GM18502 (cell line): Measurements from ENCODE around the gene CMSS1.

Experiments used
- ATAC-seq: cut with Tn5 transposase; IDR thresholded peaks from one replicate; pipeline ENCODE4 v1.9.1; 2021; ENCODE audit warnings: mild to moderate bottlenecking; ENCODE audit not compliant: unreplicated experiment, poor library complexity

Gene CMSS1

GRCh38 chr3:99972380-99973104 is 154.9 kb downstream of the CMSS1 start:
- no peak for ATAC-seq

- ATAC-seq, result no peak
Measured at GRCh38 chr3:99974989-99975388, 157.3 kb downstream of the CMSS1 start.

- no peak for ATAC-seq
Measured at GRCh38 chr3:99976584-99976983, 158.9 kb downstream of the CMSS1 start.

- ATAC-seq, result no peak
Measured at GRCh38 chr3:99978221-99978620, 160.6 kb downstream of the CMSS1 start.

- ATAC-seq, result no peak
Measured at GRCh38 chr3:99980606-99981005, 162.9 kb downstream of the CMSS1 start.

- no peak for ATAC-seq
Measured at GRCh38 chr3:99981138-99981537, 163.5 kb downstream of the CMSS1 start.

GRCh38 chr3:99982650-99983049 is 165.0 kb downstream of the CMSS1 start:
- no peak for ATAC-seq

GRCh38 chr3:99984139-99984538 is 166.5 kb downstream of the CMSS1 start:
- no peak for ATAC-seq

- ATAC-seq, result no peak
Measured at GRCh38 chr3:99984668-99985067, 167.0 kb downstream of the CMSS1 start.

- ATAC-seq, result no peak
Measured at GRCh38 chr3:99990179-99990578, 172.5 kb downstream of the CMSS1 start.

GRCh38 chr3:99997293-99997692 is 179.6 kb downstream of the CMSS1 start:
- ATAC-seq, result no peak

GRCh38 chr3:99999536-99999935 is 181.9 kb downstream of the CMSS1 start:
- no peak for ATAC-seq

- ATAC-seq, result no peak
Measured at GRCh38 chr3:100001083-100001482, 183.4 kb downstream of the CMSS1 start.

- no peak for ATAC-seq
Measured at GRCh38 chr3:100001526-100002270, 184.0 kb downstream of the CMSS1 start.

GRCh38 chr3:100002599-100003350 is 185.1 kb downstream of the CMSS1 start:
- ATAC-seq, result no peak

GRCh38 chr3:100003609-100004503 is 186.2 kb downstream of the CMSS1 start:
- peak; percentile 47 for ATAC-seq

GRCh38 chr3:100004931-100005330 is 187.3 kb downstream of the CMSS1 start:
- ATAC-seq, result no peak

- no peak for ATAC-seq
Measured at GRCh38 chr3:100005665-100006393, 188.2 kb downstream of the CMSS1 start.

GRCh38 chr3:100006570-100007271 is 189.1 kb downstream of the CMSS1 start:
- ATAC-seq, result no peak
